ENCODE results near the gene NXF3. TPM values are rescaled to one million over a fixed set of nuclear protein-coding genes. Genes with fewer than 3 reads are reported as not detected.

NXF3 gene
- total and polyA plus RNA-seq, 2 donors (not counting 3 experiments of a cell fraction or from before 2014, with no cell fraction given): not detected

DNA sequence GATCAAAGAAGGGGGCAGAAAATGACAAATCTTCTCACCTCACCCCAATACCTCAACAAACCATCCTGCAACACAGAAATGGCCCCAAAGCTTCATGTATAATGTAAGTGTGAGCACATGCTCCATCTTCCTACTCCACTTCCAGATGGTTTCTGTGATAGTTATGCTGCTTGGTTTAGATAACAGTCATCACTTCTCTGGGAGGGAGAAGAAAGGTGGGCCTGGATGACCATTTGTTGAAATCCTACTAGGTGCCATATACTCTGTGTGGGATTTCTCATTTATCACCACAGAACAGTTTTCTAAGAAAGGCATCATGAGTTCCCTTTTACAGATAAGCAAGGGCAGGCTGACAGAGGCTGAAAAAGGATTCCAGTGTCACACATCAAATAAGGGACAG, 31.3 kb upstream of the NXF3 start:
- no TSS peak for BruUV-seq (replicated peaks)
- DNase-seq (ENCODE audit: low read depth, low spot score): no peak
- intact Hi-C loops (cut with micrococcal nuclease) (no loop called here), dilution Hi-C loops (cut with MboI; ENCODE audit: extremely low pct_ligation_motif_present, low sequenced_read_pairs) (no loop called here)
- Histone ChIP-seq H3K27me3 (ENCODE audit: control insufficient read depth in 2 of 2, insufficient read depth in 2 of 2, low read length in 2 of 2) (no peaks in the 10 kb centered on the region), H3K4me3 (replicated peaks in 1 of 3; ENCODE audit: insufficient read depth in 1 of 3, low read depth in 1 of 3, low read length in 3 of 3) (no peak overlapping the region), H4K20me1 (replicated peaks; ENCODE audit: control insufficient read depth, extremely low read depth, insufficient read depth, low read length) (no peaks in the 10 kb centered on the region), H3K9me3 (replicated peaks; ENCODE audit: control insufficient read depth, insufficient read depth, low read length) (no peaks in the 10 kb centered on the region), H3K27ac (ENCODE audit: insufficient read depth, low read depth, low read length) (no peak overlapping the region), H3K9ac (replicated peaks; ENCODE audit: extremely low read depth, insufficient read depth, low read length) (no peak overlapping the region), H3K4me2 (ENCODE audit: insufficient read depth, low read length) (no peak overlapping the region), H3K79me2 (ENCODE audit: control insufficient read depth, insufficient read depth, low read length) (no peaks in the 10 kb centered on the region), H3K9me1 (replicated peaks; ENCODE audit: control insufficient read depth, extremely low read depth, insufficient read depth, low read length) (no peaks in the 10 kb centered on the region), H3K36me3 (ENCODE audit: control insufficient read depth in 2 of 2, extremely low read depth in 1 of 2, insufficient read depth in 2 of 2, low read length in 2 of 2) (no peaks in the 10 kb centered on the region), H2AFZ (ENCODE audit: low read depth, low read length) (no peak overlapping the region), H3K4me1 (ENCODE audit: control insufficient read depth, extremely low read depth, insufficient read depth, low read length) (no peaks in the 10 kb centered on the region)
- FAIRE-seq: no peak
- ChIA-PET POLR2A (no interaction called here), CTCF (no interaction called here)
- no peak for TF ChIP-seq FOS (IDR thresholded peaks at IDR 0.05; ENCODE audit: borderline replicate concordance, insufficient read depth, low read length)
- no peak for TF ChIP-seq MAX (IDR thresholded peaks at IDR 0.05; ENCODE audit: insufficient read depth, insufficient read length)
- TF ChIP-seq POLR2AphosphoS5 (IDR thresholded peaks at IDR 0.05; ENCODE audit: insufficient read depth, low read depth, low read length): no peak
- TF ChIP-seq POLR2A (IDR thresholded peaks at IDR 0.05; ENCODE audit: low read depth, low read length): no peak
- no peak for TF ChIP-seq EZH2 (IDR thresholded peaks at IDR 0.05; ENCODE audit: borderline replicate concordance, low read depth, low read length, severe bottlenecking)
- no peak for TF ChIP-seq MYC (IDR thresholded peaks at IDR 0.05; ENCODE audit: low read depth, low read length)
- TF ChIP-seq JUN (IDR thresholded peaks at IDR 0.05; ENCODE audit: borderline replicate concordance, insufficient read depth, insufficient read length, low read depth): no peak
- no peak for TF ChIP-seq CTCF (IDR thresholded peaks at IDR 0.05; ENCODE audit: extremely low read depth in 1 of 2, insufficient read depth in 1 of 2, low read depth in 1 of 2, low read length in 2 of 2)
- no peak for TF ChIP-seq GATA2 (IDR thresholded peaks at IDR 0.05; ENCODE audit: insufficient read depth, insufficient read length, low read depth, low read length)

Data from endothelial cell of umbilical vein (primary cell).